HepG2 (cell line): ENCODE measurements around the gene LRRN4CL. TPM values are rescaled to one million over a fixed set of nuclear protein-coding genes. Genes with fewer than 3 reads are reported as not detected.

Experiments used
- AGO2 ChIP-seq: fragments of 200-400 bp; formaldehyde crosslinking; optimal IDR thresholded peaks from 2 replicates; pipeline ENCODE3; 2017; ENCODE audit warnings: mild to moderate bottlenecking, low read depth, low read length, moderate library complexity
- FOXO1 ChIP-seq: sonication (generic); formaldehyde crosslinking; IDR thresholded peaks from 2 replicates; pipeline ENCODE4 v1.4.0; 2020; ENCODE audit warnings: missing genetic modification reagents
- GATAD2A ChIP-seq: IDR thresholded peaks from 2 replicates; pipeline ENCODE4 v1.6.1; 2016
- HNF4A ChIP-seq: sonication (generic); formaldehyde crosslinking; IDR thresholded peaks from 2 replicates; pipeline ENCODE4 v1.4.0; 2020; ENCODE audit warnings: missing genetic modification reagents
- HNRNPK ChIP-seq: fragments of 200-400 bp; formaldehyde crosslinking; IDR thresholded peaks from 2 replicates; pipeline ENCODE4 v1.6.1; 2018; ENCODE audit warnings: low read length, low read depth, moderate library complexity, mild to moderate bottlenecking; ENCODE audit not compliant: poor library complexity, severe bottlenecking
- IRX3 ChIP-seq: sonication (generic); formaldehyde crosslinking; IDR thresholded peaks from 2 replicates; pipeline ENCODE4 v1.8.1; 2023; ENCODE audit warnings: mild to moderate bottlenecking, low read depth, missing genetic modification reagents, borderline replicate concordance
- RXRA ChIP-seq: sonication (generic); formaldehyde crosslinking; IDR thresholded peaks from 2 replicates; pipeline ENCODE4 v1.5.1; 2020; ENCODE audit warnings: missing genetic modification reagents
- TAF1 ChIP-seq: sonication (generic); formaldehyde crosslinking; IDR thresholded peaks from 2 replicates; pipeline ENCODE4 v1.4.0; 2020; ENCODE audit warnings: missing genetic modification reagents
- THRA ChIP-seq: sonication (generic); formaldehyde crosslinking; IDR thresholded peaks from 2 replicates; pipeline ENCODE4 v1.4.0; 2020; ENCODE audit warnings: missing genetic modification reagents, borderline replicate concordance
- THYN1 ChIP-seq: sonication (generic); formaldehyde crosslinking; IDR thresholded peaks from 2 replicates; pipeline ENCODE4 v1.8.1; 2023; ENCODE audit warnings: low read depth, mild to moderate bottlenecking, moderate library complexity, missing genetic modification reagents, borderline replicate concordance
- WIZ ChIP-seq: sonication (generic); formaldehyde crosslinking; IDR thresholded peaks from 2 replicates; pipeline ENCODE4 v1.5.1; 2020; ENCODE audit warnings: mild to moderate bottlenecking, missing genetic modification reagents
- YEATS2 ChIP-seq: sonication (generic); formaldehyde crosslinking; IDR thresholded peaks from 2 replicates; pipeline ENCODE4 v1.4.0; 2020; ENCODE audit warnings: missing genetic modification reagents, borderline replicate concordance
- ZBTB21 ChIP-seq: sonication (generic); formaldehyde crosslinking; IDR thresholded peaks from 2 replicates; pipeline ENCODE4 v1.4.0; 2020; ENCODE audit warnings: missing genetic modification reagents
- ZBTB38 ChIP-seq: sonication (generic); formaldehyde crosslinking; IDR thresholded peaks from 2 replicates; pipeline ENCODE4 v1.5.1; 2020; ENCODE audit warnings: mild to moderate bottlenecking, missing genetic modification reagents
- ZKSCAN1 ChIP-seq: fragments of 150-350 bp; IDR thresholded peaks from 2 replicates; pipeline ENCODE4 v1.6.1; 2014; ENCODE audit warnings: low read length
- ZKSCAN8 ChIP-seq: IDR thresholded peaks from 2 replicates; pipeline ENCODE4 v1.6.1; 2016; ENCODE audit warnings: borderline replicate concordance, missing genetic modification reagents, missing compliant biosample characterization
- ZNF138 ChIP-seq: sonication (generic); formaldehyde crosslinking; IDR thresholded peaks from 2 replicates; pipeline ENCODE4 v1.5.0; 2020; ENCODE audit warnings: mild to moderate bottlenecking, low read depth, missing genetic modification reagents
- ZNF329 ChIP-seq: sonication (generic); formaldehyde crosslinking; IDR thresholded peaks from 2 replicates; pipeline ENCODE4 v1.9.0; 2021; ENCODE audit warnings: low read depth, mild to moderate bottlenecking, missing genetic modification reagents
- ZNF597 ChIP-seq: sonication (generic); formaldehyde crosslinking; IDR thresholded peaks from 2 replicates; pipeline ENCODE4 v1.5.0; 2020; ENCODE audit warnings: missing genetic modification reagents
- ZNF775 ChIP-seq: sonication (generic); formaldehyde crosslinking; IDR thresholded peaks from 2 replicates; pipeline ENCODE4 v1.4.0; 2020; ENCODE audit warnings: missing genetic modification reagents, mild to moderate bottlenecking, moderate library complexity, borderline replicate concordance
- ZNF841 ChIP-seq: sonication (generic); formaldehyde crosslinking; IDR thresholded peaks from 2 replicates; pipeline ENCODE4 v1.8.1; 2023; ENCODE audit warnings: missing genetic modification reagents, borderline replicate concordance
- ZNF878 ChIP-seq: sonication (generic); formaldehyde crosslinking; IDR thresholded peaks from 2 replicates; pipeline ENCODE4 v1.8.1; 2023; ENCODE audit warnings: mild to moderate bottlenecking, missing genetic modification reagents, moderate library complexity
- ZSCAN25 ChIP-seq: sonication (generic); formaldehyde crosslinking; IDR thresholded peaks from 2 replicates; pipeline ENCODE4 v1.8.0; 2022; ENCODE audit warnings: mild to moderate bottlenecking, missing genetic modification reagents
- polyA plus RNA-seq, 8 experiments: library from polyadenylated mRNA; depleted of rRNA in 3 of 8; stranded (reverse) in 7 of 8; unstranded in 1 of 8; fragments of >200 nt; fragmentation: Illumina TruSeq in 4 of 8; extraction: Trizol in 4 of 8; gene quantifications; 2 replicates each; pipeline versions ENCODE4 v1.2.1 to v1.2.3, GENCODE V29; 2011 to 2016; ENCODE audit warnings: low read depth in 4 of 8, missing spikeins in 1 of 8, mixed read lengths in 1 of 8; ENCODE audit not compliant: insufficient read depth in 1 of 8
- total RNA-seq, 5 experiments: library from RNA; depleted of rRNA; stranded (reverse); fragments of >200 nt; fragmentation: Illumina TruSeq; extraction: Trizol; gene quantifications; 2 replicates each; pipeline ENCODE4 v1.2.3, GENCODE V29; 2016; ENCODE audit warnings: low read depth in 1 of 5
- TF ChIP-seq, protein P1 (sequence below): sonication (generic); formaldehyde crosslinking; IDR thresholded peaks from 2 replicates; pipeline ENCODE4 v1.4.0; 2020; ENCODE audit warnings: mild to moderate bottlenecking, missing genetic modification reagents

Gene LRRN4CL
- total and polyA plus RNA-seq, 2 of the 13 experiments (the other 11 are each of a cell fraction or from before 2014, with no cell fraction given) = 0.11 TPM; not detected in 1

GRCh38 chr11:62728171-62728988, 39.0 kb upstream of the LRRN4CL start, which contains the start of gene TTC9C (continued):
- TF ChIP-seq, protein P1, sequence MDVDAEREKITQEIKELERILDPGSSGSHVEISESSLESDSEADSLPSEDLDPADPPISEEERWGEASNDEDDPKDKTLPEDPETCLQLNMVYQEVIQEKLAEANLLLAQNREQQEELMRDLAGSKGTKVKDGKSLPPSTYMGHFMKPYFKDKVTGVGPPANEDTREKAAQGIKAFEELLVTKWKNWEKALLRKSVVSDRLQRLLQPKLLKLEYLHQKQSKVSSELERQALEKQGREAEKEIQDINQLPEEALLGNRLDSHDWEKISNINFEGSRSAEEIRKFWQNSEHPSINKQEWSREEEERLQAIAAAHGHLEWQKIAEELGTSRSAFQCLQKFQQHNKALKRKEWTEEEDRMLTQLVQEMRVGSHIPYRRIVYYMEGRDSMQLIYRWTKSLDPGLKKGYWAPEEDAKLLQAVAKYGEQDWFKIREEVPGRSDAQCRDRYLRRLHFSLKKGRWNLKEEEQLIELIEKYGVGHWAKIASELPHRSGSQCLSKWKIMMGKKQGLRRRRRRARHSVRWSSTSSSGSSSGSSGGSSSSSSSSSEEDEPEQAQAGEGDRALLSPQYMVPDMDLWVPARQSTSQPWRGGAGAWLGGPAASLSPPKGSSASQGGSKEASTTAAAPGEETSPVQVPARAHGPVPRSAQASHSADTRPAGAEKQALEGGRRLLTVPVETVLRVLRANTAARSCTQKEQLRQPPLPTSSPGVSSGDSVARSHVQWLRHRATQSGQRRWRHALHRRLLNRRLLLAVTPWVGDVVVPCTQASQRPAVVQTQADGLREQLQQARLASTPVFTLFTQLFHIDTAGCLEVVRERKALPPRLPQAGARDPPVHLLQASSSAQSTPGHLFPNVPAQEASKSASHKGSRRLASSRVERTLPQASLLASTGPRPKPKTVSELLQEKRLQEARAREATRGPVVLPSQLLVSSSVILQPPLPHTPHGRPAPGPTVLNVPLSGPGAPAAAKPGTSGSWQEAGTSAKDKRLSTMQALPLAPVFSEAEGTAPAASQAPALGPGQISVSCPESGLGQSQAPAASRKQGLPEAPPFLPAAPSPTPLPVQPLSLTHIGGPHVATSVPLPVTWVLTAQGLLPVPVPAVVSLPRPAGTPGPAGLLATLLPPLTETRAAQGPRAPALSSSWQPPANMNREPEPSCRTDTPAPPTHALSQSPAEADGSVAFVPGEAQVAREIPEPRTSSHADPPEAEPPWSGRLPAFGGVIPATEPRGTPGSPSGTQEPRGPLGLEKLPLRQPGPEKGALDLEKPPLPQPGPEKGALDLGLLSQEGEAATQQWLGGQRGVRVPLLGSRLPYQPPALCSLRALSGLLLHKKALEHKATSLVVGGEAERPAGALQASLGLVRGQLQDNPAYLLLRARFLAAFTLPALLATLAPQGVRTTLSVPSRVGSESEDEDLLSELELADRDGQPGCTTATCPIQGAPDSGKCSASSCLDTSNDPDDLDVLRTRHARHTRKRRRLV (CRISPR knock-in tag) = 0 out of 2 replicates have a peak, but pooled peaks have one; percentile 34
- TF ChIP-seq ZBTB21 (CRISPR knock-in tag) (no peak), TAF1 (CRISPR knock-in tag) (peak; percentile 34; the same call in 1 of the 2 replicates), FOXO1 (no peak), ZNF841 (no peak), YEATS2 (CRISPR knock-in tag) (peak; percentile 65; the same call in 1 of the 2 replicates), RXRA (CRISPR knock-in tag) (no peak), ZKSCAN8 (CRISPR knock-in tag) (no peak), THYN1 (no peak), GATAD2A (CRISPR knock-in tag) (no peak), ZNF878 (CRISPR knock-in tag) (no peak), WIZ (CRISPR knock-in tag) (no peak), HNF4A (CRISPR knock-in tag) (no peak), AGO2 (no peak), ZNF775 (CRISPR knock-in tag) (no peak), ZNF329 (CRISPR knock-in tag) (no peak), ZKSCAN1 (0 out of 2 replicates have a peak, but pooled peaks have one; percentile 14), HNRNPK (no peak), THRA (CRISPR knock-in tag) (no peak), IRX3 (CRISPR knock-in tag) (no peak), ZSCAN25 (CRISPR knock-in tag) (no peak), ZNF597 (CRISPR knock-in tag) (no peak), ZNF138 (CRISPR knock-in tag) (no peak), ZBTB38 (no peak; the same call in 1 of the 2 replicates)
